Nephron progenitor cell (in vitro differentiated cells): ENCODE data around the gene SH3BGRL.

Source experiments
- DNase-seq: peaks from one replicate; pipeline ENCODE4 v3.0.0; 2021
- H3K27ac Mint-ChIP-seq: 2 replicates; pipeline ENCODE4 v1.8.0; 2021; ENCODE audit warnings: mild to moderate bottlenecking, moderate library complexity, mixed read lengths
- H3K27me3 Mint-ChIP-seq: 2 replicates; pipeline ENCODE4 v1.8.0; 2021; ENCODE audit warnings: mild to moderate bottlenecking, low read depth, mixed read lengths; ENCODE audit not compliant: poor library complexity
- H3K36me3 Mint-ChIP-seq: 2 replicates; pipeline ENCODE4 v1.8.0; 2021; ENCODE audit warnings: low read depth, mixed read lengths
- H3K4me1 Mint-ChIP-seq: 2 replicates; pipeline ENCODE4 v1.8.0; 2021; ENCODE audit warnings: mixed read lengths
- H3K4me3 Mint-ChIP-seq: 2 replicates; pipeline ENCODE4 v1.8.0; 2021; ENCODE audit warnings: mild to moderate bottlenecking, moderate library complexity, mixed read lengths
- H3K9me3 Mint-ChIP-seq: 2 replicates; pipeline ENCODE4 v1.8.0; 2021; ENCODE audit warnings: mild to moderate bottlenecking, moderate library complexity, mixed read lengths
- CTCF ChIP-seq: fragments of 200-600 bp; sonication (generic); IDR thresholded peaks from 2 replicates; pipeline ENCODE4 v1.5.0; 2021; ENCODE audit warnings: antibody characterized with exemption

The SH3BGRL gene

GRCh38 chrX:81259714-81260395 lies 58.0 kb downstream of the SH3BGRL start:
- H3K4me3 Mint-ChIP-seq: no peak overlapping the region
- no peaks in the 10 kb centered on the region for H3K27me3 Mint-ChIP-seq
- DNase-seq: no peak
- H3K4me1 Mint-ChIP-seq: peaks cover 5% of the 10 kb centered on the region
- H3K27ac Mint-ChIP-seq: no peak overlapping the region
- TF ChIP-seq CTCF: no peak
- peaks cover 5% of the 10 kb centered on the region for H3K36me3 Mint-ChIP-seq
- peaks cover 11% of the 10 kb centered on the region for H3K9me3 Mint-ChIP-seq

- TF ChIP-seq CTCF: no peak
- Mint-ChIP-seq H3K27me3 (no peaks in the 10 kb centered on the region), H3K27ac (no peak overlapping the region)
These were observed 59.7 kb downstream of the SH3BGRL start for GRCh38 chrX:81261576-81261975.

GRCh38 chrX:81263059-81263458 lies 61.2 kb downstream of the SH3BGRL start:
- no peak for DNase-seq
- Mint-ChIP-seq H3K4me1 (peaks cover 5% of the 10 kb centered on the region), H3K4me3 (no peak overlapping the region), H3K27ac (no peak overlapping the region), H3K27me3 (no peaks in the 10 kb centered on the region), H3K9me3 (peaks cover 34% of the 10 kb centered on the region), H3K36me3 (peaks cover 35% of the 10 kb centered on the region)
- no peak for TF ChIP-seq CTCF

More at GRCh38 chrX:81261576-81261975, 59.7 kb downstream of the SH3BGRL start:
- no peak for DNase-seq
- Mint-ChIP-seq H3K4me1 (peaks cover 5% of the 10 kb centered on the region), H3K9me3 (peaks cover 19% of the 10 kb centered on the region), H3K36me3 (peaks cover 20% of the 10 kb centered on the region), H3K4me3 (no peak overlapping the region)

GRCh38 chrX:81278616-81279015 lies 76.7 kb downstream of the SH3BGRL start:
- no peak overlapping the region for H3K4me3 Mint-ChIP-seq
- no peaks in the 10 kb centered on the region for H3K4me1 Mint-ChIP-seq
- no peak for DNase-seq
- H3K36me3 Mint-ChIP-seq: peaks cover 71% of the 10 kb centered on the region
- peaks cover 55% of the 10 kb centered on the region for H3K9me3 Mint-ChIP-seq
- no peak overlapping the region for H3K27ac Mint-ChIP-seq
- TF ChIP-seq CTCF: no peak
- H3K27me3 Mint-ChIP-seq: no peaks in the 10 kb centered on the region

GRCh38 chrX:81280148-81280547 lies 78.2 kb downstream of the SH3BGRL start:
- Mint-ChIP-seq H3K36me3 (peaks cover 84% of the 10 kb centered on the region), H3K4me3 (no peak overlapping the region), H3K9me3 (peaks cover 62% of the 10 kb centered on the region), H3K27ac (no peak overlapping the region), H3K4me1 (no peaks in the 10 kb centered on the region), H3K27me3 (no peaks in the 10 kb centered on the region)
- DNase-seq: no peak
- no peak for TF ChIP-seq CTCF

GRCh38 chrX:81286075-81286474 lies 84.2 kb downstream of the SH3BGRL start:
- TF ChIP-seq CTCF: no peak
- Mint-ChIP-seq H3K4me3 (no peak overlapping the region), H3K4me1 (no peaks in the 10 kb centered on the region), H3K9me3 (peaks cover 84% of the 10 kb centered on the region), H3K27ac (no peak overlapping the region), H3K36me3 (peaks cover 87% of the 10 kb centered on the region), H3K27me3 (no peaks in the 10 kb centered on the region)
- DNase-seq: no peak
